ENCODE measurements around the gene SUMO2. TPM values are rescaled to one million over a fixed set of nuclear protein-coding genes. Genes with fewer than 3 reads are reported as not detected.
A peak's percentile ranks its signal among the peaks of the same experiment; 100 is the strongest.

SUMO2 gene
- total and polyA plus RNA-seq, 2 of the 13 experiments (the other 11 are each of a cell fraction or from before 2014, with no cell fraction given) = 337 to 553 TPM

DNA sequence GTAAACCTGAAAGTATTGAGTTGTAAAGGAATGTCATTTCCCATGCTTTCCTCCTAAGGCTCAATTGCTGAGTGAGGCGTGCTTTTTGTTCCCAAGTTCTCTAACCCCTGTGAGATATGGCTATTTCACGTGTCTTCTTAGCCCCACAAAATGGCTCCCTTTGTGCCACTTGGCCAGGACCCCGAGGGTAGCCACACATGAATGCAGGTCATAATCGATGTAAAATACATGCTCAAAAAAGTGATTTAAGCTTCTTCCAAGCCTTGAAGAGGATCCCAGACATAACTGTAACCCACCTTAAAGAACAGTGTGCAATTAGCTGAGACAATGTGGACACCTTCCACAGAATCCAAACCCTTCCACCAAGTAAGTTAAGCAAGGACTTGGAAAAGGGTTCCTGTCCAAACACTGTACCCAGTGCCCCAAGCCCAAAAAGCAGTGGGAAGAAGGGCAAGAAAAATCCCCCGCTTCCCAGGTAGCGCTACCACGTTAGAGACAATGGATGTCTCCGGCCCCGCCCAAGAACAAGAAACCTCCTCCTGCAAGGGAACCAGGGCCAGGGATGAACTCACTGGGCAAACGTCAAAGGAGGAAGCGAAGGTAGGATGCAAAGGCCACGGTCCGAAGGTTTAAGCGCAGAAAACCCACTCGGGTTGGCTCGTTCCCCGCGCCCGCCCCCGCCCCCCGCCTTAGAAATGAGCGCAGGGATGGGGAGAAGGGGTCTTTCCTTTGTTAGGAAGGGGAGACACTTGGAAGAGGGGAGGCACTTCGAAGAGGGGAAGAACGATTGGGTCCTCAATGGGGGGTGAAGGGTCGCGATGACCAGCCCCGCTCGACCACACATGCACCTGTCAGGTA, 29.6 kb downstream of the SUMO2 start (continued):
- no peak for TF ChIP-seq ARNTL (CRISPR knock-in tag; IDR thresholded peaks at IDR 0.05)
- TF ChIP-seq DPF2 (CRISPR knock-in tag; IDR thresholded peaks at IDR 0.05; ENCODE audit: borderline replicate concordance, low read depth) = no peak
- TF ChIP-seq, protein P1, sequence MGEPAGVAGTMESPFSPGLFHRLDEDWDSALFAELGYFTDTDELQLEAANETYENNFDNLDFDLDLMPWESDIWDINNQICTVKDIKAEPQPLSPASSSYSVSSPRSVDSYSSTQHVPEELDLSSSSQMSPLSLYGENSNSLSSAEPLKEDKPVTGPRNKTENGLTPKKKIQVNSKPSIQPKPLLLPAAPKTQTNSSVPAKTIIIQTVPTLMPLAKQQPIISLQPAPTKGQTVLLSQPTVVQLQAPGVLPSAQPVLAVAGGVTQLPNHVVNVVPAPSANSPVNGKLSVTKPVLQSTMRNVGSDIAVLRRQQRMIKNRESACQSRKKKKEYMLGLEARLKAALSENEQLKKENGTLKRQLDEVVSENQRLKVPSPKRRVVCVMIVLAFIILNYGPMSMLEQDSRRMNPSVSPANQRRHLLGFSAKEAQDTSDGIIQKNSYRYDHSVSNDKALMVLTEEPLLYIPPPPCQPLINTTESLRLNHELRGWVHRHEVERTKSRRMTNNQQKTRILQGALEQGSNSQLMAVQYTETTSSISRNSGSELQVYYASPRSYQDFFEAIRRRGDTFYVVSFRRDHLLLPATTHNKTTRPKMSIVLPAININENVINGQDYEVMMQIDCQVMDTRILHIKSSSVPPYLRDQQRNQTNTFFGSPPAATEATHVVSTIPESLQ (CRISPR knock-in tag; conservative IDR thresholded peaks at IDR 0.05) = no peak
- TF ChIP-seq, protein P2, sequence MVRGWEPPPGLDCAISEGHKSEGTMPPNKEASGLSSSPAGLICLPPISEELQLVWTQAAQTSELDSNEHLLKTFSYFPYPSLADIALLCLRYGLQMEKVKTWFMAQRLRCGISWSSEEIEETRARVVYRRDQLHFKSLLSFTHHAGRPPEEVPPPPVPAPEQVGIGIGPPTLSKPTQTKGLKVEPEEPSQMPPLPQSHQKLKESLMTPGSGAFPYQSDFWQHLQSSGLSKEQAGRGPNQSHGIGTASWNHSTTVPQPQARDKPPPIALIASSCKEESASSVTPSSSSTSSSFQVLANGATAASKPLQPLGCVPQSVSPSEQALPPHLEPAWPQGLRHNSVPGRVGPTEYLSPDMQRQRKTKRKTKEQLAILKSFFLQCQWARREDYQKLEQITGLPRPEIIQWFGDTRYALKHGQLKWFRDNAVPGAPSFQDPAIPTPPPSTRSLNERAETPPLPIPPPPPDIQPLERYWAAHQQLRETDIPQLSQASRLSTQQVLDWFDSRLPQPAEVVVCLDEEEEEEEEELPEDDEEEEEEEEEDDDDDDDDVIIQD (CRISPR knock-in tag; IDR thresholded peaks at IDR 0.05; ENCODE audit: low read depth) = no peak
- no peak for TF ChIP-seq ETV5 (CRISPR knock-in tag; IDR thresholded peaks at IDR 0.05; ENCODE audit: borderline replicate concordance)
- TF ChIP-seq, protein P3, sequence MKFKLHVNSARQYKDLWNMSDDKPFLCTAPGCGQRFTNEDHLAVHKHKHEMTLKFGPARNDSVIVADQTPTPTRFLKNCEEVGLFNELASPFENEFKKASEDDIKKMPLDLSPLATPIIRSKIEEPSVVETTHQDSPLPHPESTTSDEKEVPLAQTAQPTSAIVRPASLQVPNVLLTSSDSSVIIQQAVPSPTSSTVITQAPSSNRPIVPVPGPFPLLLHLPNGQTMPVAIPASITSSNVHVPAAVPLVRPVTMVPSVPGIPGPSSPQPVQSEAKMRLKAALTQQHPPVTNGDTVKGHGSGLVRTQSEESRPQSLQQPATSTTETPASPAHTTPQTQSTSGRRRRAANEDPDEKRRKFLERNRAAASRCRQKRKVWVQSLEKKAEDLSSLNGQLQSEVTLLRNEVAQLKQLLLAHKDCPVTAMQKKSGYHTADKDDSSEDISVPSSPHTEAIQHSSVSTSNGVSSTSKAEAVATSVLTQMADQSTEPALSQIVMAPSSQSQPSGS (CRISPR knock-in tag; IDR thresholded peaks at IDR 0.05) = no peak
- no peak for TF ChIP-seq ZNF558 (CRISPR knock-in tag; IDR thresholded peaks at IDR 0.05; ENCODE audit: borderline replicate concordance)
- no peak for TF ChIP-seq ZNF337 (CRISPR knock-in tag; IDR thresholded peaks at IDR 0.05; ENCODE audit: borderline replicate concordance, low read depth)
- no peak for TF ChIP-seq IKZF4 (CRISPR knock-in tag; IDR thresholded peaks at IDR 0.05; ENCODE audit: borderline replicate concordance, low read depth, not compliant biosample characterization)
- TF ChIP-seq NR3C1 (CRISPR knock-in tag; IDR thresholded peaks at IDR 0.05) = no peak
- TF ChIP-seq, protein P4, sequence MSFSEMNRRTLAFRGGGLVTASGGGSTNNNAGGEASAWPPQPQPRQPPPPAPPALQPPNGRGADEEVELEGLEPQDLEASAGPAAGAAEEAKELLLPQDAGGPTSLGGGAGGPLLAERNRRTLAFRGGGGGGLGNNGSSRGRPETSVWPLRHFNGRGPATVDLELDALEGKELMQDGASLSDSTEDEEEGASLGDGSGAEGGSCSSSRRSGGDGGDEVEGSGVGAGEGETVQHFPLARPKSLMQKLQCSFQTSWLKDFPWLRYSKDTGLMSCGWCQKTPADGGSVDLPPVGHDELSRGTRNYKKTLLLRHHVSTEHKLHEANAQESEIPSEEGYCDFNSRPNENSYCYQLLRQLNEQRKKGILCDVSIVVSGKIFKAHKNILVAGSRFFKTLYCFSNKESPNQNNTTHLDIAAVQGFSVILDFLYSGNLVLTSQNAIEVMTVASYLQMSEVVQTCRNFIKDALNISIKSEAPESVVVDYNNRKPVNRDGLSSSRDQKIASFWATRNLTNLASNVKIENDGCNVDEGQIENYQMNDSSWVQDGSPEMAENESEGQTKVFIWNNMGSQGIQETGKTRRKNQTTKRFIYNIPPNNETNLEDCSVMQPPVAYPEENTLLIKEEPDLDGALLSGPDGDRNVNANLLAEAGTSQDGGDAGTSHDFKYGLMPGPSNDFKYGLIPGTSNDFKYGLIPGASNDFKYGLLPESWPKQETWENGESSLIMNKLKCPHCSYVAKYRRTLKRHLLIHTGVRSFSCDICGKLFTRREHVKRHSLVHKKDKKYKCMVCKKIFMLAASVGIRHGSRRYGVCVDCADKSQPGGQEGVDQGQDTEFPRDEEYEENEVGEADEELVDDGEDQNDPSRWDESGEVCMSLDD (CRISPR knock-in tag; IDR thresholded peaks at IDR 0.05; ENCODE audit: borderline replicate concordance) = no peak
- TF ChIP-seq KLF12 (CRISPR knock-in tag; IDR thresholded peaks at IDR 0.05; ENCODE audit: borderline replicate concordance) = peak; percentile 15; the same call in 1 of the 2 replicates
- TF ChIP-seq, protein P5, sequence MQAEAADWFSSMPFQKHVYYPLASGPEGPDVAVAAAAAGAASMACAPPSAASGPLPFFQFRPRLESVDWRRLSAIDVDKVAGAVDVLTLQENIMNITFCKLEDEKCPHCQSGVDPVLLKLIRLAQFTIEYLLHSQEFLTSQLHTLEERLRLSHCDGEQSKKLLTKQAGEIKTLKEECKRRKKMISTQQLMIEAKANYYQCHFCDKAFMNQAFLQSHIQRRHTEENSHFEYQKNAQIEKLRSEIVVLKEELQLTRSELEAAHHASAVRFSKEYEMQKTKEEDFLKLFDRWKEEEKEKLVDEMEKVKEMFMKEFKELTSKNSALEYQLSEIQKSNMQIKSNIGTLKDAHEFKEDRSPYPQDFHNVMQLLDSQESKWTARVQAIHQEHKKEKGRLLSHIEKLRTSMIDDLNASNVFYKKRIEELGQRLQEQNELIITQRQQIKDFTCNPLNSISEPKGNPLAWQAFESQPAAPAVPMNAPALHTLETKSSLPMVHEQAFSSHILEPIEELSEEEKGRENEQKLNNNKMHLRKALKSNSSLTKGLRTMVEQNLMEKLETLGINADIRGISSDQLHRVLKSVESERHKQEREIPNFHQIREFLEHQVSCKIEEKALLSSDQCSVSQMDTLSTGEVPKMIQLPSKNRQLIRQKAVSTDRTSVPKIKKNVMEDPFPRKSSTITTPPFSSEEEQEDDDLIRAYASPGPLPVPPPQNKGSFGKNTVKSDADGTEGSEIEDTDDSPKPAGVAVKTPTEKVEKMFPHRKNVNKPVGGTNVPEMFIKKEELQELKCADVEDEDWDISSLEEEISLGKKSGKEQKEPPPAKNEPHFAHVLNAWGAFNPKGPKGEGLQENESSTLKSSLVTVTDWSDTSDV (CRISPR knock-in tag; IDR thresholded peaks at IDR 0.05) = no peak
- TF ChIP-seq JARID2 (CRISPR knock-in tag; IDR thresholded peaks at IDR 0.05; ENCODE audit: insufficient replicate concordance) = no peak
- TF ChIP-seq ZFP36L2 (CRISPR knock-in tag; IDR thresholded peaks at IDR 0.05) = no peak
- TF ChIP-seq ZNF775 (CRISPR knock-in tag; IDR thresholded peaks at IDR 0.05; ENCODE audit: borderline replicate concordance) = no peak
- TF ChIP-seq NBN (conservative IDR thresholded peaks at IDR 0.05) = no peak

Measured in HepG2 (cell line).